ENCODE measurements around the gene PLK3.
"Not testable (repeated sequence)": the region's sequence is repeated elsewhere in the genome, so short reads cannot be mapped to it uniquely, and the experiment has no call there.

The PLK3 gene

DNA sequence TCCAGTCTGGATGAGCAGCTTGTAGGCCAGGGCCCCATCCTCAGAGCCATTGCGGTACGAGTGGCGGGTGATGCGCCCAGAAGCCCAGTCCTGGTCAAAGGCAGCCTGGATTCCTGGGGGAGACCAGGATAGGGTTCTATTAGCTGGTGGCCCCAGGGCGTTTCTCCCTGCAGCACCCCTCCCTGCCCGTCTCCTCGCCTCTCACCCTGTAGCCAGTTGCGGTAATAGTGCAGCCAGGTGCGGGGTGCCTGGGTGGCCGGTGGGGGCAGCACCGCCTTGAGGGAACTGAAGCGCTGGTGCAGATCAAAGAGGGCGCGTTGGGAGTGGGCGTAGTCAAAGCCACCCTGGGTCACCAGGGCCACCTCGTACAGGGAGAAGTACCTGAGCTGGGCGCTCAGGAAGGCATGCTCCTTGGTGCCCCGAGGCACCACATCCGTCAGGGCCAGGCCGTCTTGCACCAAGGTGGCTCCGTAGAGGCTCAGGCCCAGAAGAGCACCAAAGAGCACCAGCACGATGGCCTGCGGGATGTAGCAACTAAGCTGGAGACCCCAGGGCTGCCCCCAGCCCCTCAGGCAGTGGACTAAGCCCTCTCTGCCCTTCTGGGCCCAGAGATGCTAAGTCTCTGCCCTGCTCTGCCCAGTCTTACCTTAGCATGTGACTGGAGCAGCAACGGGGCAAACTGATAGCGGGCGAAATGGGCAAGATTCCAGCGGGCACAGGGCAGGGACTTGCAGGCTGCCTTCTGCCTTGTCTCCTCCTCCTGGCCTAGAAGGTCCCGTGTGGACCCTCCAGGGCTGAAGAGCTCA, 27.2 kb downstream of the PLK3 start:
- no peak for DNase-seq (ENCODE audit: low read depth in 1 of 2, low spot score in 1 of 2)

- no peak for DNase-seq (ENCODE audit: low read depth in 1 of 2, low spot score in 1 of 2)
These were observed 27.9 kb downstream of the PLK3 start for GRCh38 chr1:44828003-44828651.

DNA sequence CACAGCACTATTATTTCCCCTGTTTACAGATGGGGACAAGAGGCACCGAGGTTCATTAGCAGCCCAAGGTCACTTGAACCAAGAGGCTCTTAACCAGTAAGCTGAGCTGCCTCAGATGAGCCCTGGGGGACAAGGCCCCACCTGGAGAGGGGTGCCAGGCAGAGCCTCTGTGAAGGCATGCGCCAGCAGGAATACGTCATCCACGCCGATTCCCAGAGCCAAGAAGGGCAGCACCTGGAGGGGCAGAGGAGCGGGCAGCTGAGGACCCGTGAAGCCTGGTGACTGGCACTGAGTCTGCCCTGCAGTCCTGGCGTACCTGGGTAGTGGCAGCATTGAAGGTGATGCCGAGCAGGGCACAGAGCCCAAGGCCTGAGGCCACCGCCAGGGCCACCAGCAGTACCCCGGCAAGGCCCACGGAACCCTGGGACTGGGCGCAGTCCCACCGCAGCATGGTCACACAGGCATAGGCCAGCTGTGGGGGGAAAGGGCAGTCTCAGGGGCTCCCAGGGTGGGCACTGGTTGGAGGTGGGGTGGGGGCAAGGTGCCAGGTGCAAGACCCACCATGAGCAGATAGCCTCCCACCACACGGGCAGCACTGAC, 28.8 kb downstream of the PLK3 start:
- DNase-seq (ENCODE audit: low read depth in 1 of 2, low spot score in 1 of 2): no peak

DNA sequence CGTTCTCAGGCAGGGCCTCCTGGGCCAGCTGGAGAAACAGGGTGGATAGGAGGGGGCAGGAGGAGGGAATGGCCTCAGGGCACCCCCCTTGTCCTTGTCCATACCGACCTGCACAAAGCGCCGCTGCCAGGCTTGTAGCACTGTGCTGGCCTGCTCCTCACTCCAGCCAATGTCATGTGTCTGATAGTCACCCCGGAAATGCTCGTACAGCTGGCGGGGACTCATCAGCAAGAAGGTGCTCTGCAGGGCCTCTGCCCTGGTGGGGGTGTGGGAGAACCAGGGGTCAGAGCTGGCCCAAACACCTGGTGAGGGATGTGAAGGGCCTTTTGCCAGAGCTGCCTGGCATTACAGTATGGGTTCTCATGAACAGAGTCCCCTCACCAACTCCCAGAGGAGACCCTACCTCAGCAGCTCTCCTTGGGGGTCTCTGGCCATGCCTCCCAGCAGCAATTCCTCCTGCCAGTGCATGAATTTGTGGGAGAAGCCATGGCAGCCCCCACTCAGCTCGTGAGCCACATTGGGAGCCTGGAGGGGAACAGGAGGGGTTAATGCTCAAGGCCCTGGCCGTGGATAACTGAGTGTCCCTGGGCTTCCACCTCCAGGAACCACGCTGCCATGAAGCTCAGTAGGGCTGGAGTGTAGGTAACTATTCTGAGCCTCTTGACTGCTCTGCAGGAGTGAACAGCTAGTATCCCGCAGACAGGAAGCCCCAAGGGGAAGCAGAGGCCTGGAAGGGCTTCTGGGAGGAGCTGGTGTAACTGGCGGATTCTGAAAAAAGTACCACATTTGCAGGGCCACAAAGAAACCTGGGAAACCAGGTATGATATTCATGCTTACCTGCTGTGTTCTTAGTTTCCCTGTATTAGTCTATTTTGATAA, 29.6 kb downstream of the PLK3 start:
- DNase-seq (ENCODE audit: low read depth in 1 of 2, low spot score in 1 of 2): no peak

- no peak for DNase-seq (ENCODE audit: low read depth in 1 of 2, low spot score in 1 of 2)
These were observed 30.7 kb downstream of the PLK3 start for GRCh38 chr1:44830900-44831304.

DNA sequence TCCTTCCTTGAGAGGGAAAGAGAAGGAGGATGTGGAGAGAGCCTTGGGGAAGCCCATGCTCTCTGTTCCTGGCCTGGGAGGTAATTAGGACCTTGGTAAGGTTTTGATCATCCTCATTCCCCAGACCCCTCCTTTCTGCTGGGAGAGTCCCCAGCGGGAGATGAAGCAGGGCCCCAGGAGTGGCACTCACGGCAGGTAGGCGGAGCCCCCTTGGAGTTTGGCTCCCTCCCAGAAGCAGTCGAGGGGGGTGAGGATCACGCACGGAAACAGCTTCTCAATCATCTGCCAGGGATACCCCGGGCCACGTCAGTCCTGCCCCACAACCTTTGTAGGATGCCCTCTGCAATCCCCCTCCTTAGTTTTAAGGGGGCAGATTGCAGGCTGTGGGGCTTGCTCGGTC, 31.3 kb downstream of the PLK3 start:
- no peak for DNase-seq (ENCODE audit: low read depth in 1 of 2, low spot score in 1 of 2)

DNA sequence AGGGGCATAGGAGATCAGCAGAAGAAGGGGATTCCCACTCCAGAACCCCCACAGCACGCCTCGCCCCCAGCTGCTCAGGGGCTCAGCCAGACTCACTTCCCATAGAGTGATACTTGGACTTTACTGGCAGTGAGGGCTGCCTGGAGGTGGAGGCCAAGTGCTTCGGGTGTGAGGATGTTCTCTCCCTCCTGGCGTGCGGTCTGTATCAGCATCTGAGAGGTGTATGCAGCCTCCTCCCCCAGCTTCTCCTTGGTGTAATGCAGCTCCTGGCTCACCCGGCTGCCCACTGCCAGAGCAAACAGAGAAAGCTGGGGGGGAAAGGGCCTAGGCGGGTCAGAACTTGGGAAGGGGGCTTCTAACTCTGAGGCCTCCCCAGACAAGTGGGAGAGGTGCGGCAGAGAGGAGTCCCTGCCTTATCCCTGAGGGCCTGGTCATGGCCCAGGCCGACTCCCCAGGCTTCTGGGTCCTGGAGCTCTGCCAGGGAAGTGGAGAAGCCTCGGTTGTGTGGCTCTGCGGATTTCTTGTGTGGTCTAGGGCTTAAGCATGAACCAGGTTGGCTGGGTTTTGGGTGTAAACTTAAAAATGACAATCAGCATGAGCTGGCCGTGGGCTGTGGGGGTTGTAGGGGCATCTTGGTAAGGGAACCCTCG, 32.0 kb downstream of the PLK3 start:
- DNase-seq (ENCODE audit: low read depth in 1 of 2, low spot score in 1 of 2): no peak

- no peak for DNase-seq (ENCODE audit: low read depth in 1 of 2, low spot score in 1 of 2)
These were observed 34.2 kb downstream of the PLK3 start for GRCh38 chr1:44834328-44834727.

- DNase-seq (ENCODE audit: low read depth in 1 of 2, low spot score in 1 of 2): peak; percentile 66 to 78
These were observed 35.8 kb downstream of the PLK3 start for GRCh38 chr1:44835738-44836675.

- not testable (repeated sequence) for DNase-seq (ENCODE audit: low read depth in 1 of 2, low spot score in 1 of 2)
These were observed 38.1 kb downstream of the PLK3 start for GRCh38 chr1:44838294-44838693.

DNA sequence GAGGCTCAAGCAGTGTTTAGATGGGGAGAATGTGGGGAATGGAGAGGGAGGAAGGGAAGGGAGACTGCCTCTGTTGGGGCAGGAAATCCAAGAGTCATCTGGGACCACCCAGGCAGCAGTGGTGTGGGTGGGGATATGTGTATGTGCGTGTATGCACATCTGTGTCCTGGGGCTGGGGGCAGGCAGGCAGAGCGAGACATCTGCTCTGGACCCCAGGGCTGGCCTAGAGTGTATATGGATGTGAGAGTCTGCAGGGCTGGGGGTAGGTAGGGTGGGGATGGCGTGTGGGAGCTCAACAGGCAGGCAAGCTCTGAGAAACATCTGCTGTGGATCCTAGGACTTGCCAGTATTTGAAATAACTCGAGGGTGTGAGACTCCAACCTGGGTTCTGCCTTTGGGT, 39.4 kb downstream of the PLK3 start:
- no peak for DNase-seq (ENCODE audit: low read depth in 1 of 2, low spot score in 1 of 2)

GRCh38 chr1:44842486-44842861, 42.3 kb downstream of the PLK3 start:
- no peak for DNase-seq (ENCODE audit: low read depth in 1 of 2, low spot score in 1 of 2)

DNA sequence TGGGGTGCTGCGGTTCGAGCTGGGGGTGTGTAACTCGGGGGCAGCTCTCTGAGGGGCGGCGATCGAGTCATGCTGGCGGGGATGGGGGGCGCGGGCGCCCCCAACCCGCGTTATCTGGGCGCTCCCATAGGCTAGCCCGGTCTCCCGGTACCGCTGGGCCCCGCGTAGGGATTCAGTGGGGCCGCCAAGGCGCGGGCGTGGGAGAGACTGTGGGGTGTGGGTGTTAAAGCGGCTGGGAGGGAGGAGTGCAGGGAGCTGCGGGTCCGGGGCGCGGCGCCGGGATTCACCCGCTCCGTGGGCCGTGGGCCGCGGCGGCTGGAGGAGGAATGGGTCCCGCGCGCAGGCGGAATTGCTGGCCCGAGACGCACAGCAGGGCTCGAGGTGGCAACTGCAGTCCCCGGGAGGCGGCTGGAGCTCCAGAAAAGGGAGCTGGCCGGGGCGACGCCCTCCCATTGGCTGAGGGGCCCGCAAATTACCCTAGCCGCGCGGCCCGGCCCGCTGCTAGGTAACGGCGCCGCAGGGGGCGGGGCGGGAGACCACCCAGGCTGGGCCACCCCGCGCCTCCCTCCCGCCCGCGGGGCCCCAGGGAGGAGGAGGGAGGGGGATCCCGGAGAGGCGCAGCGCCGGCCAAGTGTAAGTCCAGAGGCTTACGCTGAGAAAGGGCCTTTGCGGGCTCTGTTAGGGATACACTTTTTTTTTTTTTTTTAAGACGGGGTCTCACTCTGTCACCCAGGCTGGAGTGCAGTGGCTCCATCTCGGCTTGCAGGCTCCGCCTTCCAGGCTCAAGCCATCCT, 42.9 kb downstream of the PLK3 start, which contains the start of gene PTCH2:
Gene PTCH2 (minus strand): TSS at position 392 of the 794 bp plus-strand sequence. CDS start 321 bp downstream, at position 71.
- DNase-seq (ENCODE audit: low read depth in 1 of 2, low spot score in 1 of 2): no peak

DNA sequence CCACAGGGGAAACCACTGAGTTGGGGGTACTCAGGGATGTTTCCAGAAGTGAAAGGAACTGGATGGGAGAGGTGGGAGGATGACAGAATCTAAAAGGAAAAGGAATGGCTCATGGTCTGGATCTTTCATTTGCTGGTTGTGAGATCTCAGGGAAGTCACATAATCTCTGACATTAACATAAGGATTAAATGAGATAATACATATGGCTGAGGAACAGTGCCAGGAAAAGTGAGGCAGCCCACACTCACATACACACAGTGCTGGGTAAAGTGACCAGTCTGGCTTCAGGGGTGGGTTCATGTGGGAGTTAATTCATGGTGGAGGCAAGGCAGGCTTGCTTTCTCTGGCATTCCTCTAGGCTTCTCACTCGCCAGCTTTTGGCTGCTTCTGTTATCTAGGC, 46.8 kb downstream of the PLK3 start:
- DNase-seq (ENCODE audit: low read depth in 1 of 2, low spot score in 1 of 2): no peak

DNA sequence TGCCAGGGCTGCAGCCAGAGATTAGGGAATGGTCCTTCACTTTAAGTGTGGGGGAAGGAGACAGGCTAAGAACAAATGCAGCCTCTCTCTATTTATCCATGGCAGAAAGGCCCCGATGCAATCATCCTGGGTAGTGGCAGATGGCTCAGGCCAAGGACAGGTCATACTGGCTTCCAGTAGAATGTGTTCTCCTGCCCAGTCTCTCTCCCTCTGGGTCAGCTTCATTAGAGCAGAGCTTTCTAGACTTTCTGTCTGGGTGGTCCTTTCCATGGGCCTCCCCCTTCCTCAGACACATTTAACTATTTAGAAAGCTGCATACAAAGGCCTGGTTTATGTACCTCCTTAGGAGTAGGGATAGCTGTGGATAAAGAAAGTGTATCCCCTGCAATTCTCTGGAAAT, 47.7 kb downstream of the PLK3 start:
- DNase-seq (ENCODE audit: low read depth in 1 of 2, low spot score in 1 of 2): no peak

DNA sequence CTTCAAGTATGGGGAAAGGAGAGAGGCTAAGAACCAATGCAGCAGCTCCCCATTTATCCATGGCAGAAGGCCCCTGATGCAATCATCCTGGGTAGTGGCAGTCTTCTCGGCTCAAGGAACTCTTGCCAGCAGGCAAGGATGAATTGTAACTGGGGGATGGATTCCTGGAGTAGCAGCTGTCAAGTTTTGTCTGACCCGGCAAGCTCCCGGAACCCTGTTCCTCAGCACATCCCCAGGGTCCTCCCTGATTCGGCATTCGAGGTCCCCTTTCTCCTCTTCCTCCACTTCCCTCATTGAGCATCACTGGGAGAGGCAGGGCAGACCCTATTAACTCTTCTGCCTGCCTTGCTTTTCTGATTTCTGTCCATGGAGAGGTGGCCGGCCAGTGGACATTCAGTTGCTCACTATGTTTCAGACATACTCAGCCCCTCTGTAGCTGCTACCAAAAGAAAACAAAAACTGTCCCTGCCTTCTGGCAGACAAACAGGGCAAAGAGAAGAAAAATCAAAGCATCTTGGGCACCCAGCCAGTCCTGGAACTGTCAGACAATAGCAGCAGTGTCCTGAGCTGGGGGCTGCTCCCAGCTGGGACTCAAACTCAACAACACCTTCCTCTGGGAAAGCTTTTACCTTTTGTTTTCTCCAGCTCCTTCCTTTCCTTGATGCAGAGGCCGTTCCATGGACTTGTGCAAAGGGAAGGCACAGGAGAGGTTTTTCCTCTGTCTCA, 48.4 kb downstream of the PLK3 start:
- no peak for DNase-seq (ENCODE audit: low read depth in 1 of 2, low spot score in 1 of 2)

GRCh38 chr1:44849575-44850132, 49.5 kb downstream of the PLK3 start:
- no peak for DNase-seq (ENCODE audit: low read depth in 1 of 2, low spot score in 1 of 2)

GRCh38 chr1:44851308-44851707, 51.1 kb downstream of the PLK3 start:
- no peak for DNase-seq (ENCODE audit: low read depth in 1 of 2, low spot score in 1 of 2)

Data from stimulated activated CD4-positive, alpha-beta T cell treated with anti-CD3 and anti-CD28 coated beads, Interleukin-15, amount 100 ng/mL, for 1 hour (primary cell).